HFFc6 (cell line): ENCODE measurements around the gene YY1. TPM values are rescaled to one million over a fixed set of nuclear protein-coding genes. Genes with fewer than 3 reads are reported as not detected.

Experiments used
- DNase-seq: peaks from one replicate; pipeline ENCODE4 v3.0.0-alpha.2; 2018
- H3K27ac Mint-ChIP-seq: 2 replicates; pipeline ENCODE4 v1.8.0; 2020; ENCODE audit warnings: mild to moderate bottlenecking, mixed read lengths
- H3K27me3 Mint-ChIP-seq: 2 replicates; pipeline ENCODE4 v1.8.0; 2021; ENCODE audit warnings: mild to moderate bottlenecking, moderate library complexity, mixed read lengths; ENCODE audit not compliant: insufficient read depth
- H3K36me3 Mint-ChIP-seq: 2 replicates; pipeline ENCODE4 v1.8.0; 2021; ENCODE audit warnings: low read depth, mixed read lengths
- H3K4me1 Mint-ChIP-seq: 2 replicates; pipeline ENCODE4 v1.8.0; 2020; ENCODE audit warnings: low read depth, mixed read lengths
- H3K4me3 Mint-ChIP-seq: 2 replicates; pipeline ENCODE4 v1.8.0; 2020; ENCODE audit warnings: mild to moderate bottlenecking, moderate library complexity, mixed read lengths
- H3K9me3 Mint-ChIP-seq: 2 replicates; pipeline ENCODE4 v1.8.0; 2020; ENCODE audit warnings: mild to moderate bottlenecking, mixed read lengths
- total RNA-seq, 6 experiments: library from RNA; stranded (reverse); fragmentation: NEBNext Ultra II Directional; extraction: Animal tissue kit (Norgen Biotek cat#: 25700); gene quantifications; 2 replicates in 1 of 6; 3 replicates in 5 of 6; pipeline ENCODE4 v1.2.3, GENCODE V29; 2021
- TF ChIP-seq, protein P1 (sequence below): fragments of 200-600 bp; sonication (generic); IDR thresholded peaks from 2 replicates; pipeline ENCODE4 v1.5.0; 2021; ENCODE audit warnings: antibody characterized with exemption, mild to moderate bottlenecking

YY1 gene
- total RNA-seq, 6 experiments from 2014 or later, result 57.0 to 70.8 (median 68.1) TPM

DNA sequence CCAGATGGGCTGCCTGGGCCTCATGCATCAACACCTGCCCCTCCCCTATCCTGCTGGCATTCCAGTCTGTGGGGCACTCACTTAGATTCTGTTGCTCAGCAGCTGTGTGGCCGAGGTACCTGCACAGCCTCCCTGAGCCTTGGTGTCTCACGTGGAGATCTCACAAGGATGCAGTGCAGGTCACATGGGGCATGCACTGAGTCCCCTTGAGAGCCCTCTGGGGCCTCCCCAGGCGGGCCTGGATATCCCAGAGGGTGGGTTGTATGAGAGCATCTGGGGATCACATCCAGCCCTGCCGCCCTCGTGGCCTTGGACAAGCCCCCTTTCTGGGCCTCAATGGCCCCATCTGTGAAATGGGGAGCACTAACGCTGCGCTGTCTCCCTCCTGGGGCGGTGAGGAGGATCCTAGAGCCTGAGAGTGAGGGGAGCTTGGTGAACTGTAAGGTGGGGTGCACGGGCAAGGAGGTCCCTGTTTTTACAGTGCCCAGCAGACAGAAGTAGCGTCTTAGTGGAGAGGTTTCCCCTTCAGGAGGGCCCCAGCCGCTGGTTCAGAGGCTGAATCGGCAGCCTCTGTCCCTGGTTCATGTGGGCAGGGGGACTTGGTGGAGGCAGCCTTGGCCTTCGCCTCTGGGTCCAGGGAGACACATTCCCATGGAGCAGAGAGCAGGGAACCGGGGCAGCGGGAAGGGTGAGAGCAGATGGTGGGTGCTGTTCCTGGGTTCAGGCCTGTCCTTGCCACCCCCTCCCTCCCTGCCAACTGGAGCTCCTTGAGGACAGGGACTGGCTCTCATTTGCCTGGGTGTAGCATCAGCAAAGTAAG is 83.4 kb downstream of the YY1 start:
- Mint-ChIP-seq H3K27ac (no peak overlapping the region), H3K4me3 (no peak overlapping the region), H3K27me3 (peaks cover 14% of the 10 kb centered on the region), H3K9me3 (no peaks in the 10 kb centered on the region), H3K4me1 (no peaks in the 10 kb centered on the region), H3K36me3 (no peaks in the 10 kb centered on the region)
- no peak for DNase-seq
- TF ChIP-seq, protein P1, sequence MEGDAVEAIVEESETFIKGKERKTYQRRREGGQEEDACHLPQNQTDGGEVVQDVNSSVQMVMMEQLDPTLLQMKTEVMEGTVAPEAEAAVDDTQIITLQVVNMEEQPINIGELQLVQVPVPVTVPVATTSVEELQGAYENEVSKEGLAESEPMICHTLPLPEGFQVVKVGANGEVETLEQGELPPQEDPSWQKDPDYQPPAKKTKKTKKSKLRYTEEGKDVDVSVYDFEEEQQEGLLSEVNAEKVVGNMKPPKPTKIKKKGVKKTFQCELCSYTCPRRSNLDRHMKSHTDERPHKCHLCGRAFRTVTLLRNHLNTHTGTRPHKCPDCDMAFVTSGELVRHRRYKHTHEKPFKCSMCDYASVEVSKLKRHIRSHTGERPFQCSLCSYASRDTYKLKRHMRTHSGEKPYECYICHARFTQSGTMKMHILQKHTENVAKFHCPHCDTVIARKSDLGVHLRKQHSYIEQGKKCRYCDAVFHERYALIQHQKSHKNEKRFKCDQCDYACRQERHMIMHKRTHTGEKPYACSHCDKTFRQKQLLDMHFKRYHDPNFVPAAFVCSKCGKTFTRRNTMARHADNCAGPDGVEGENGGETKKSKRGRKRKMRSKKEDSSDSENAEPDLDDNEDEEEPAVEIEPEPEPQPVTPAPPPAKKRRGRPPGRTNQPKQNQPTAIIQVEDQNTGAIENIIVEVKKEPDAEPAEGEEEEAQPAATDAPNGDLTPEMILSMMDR, result no peak

DNA sequence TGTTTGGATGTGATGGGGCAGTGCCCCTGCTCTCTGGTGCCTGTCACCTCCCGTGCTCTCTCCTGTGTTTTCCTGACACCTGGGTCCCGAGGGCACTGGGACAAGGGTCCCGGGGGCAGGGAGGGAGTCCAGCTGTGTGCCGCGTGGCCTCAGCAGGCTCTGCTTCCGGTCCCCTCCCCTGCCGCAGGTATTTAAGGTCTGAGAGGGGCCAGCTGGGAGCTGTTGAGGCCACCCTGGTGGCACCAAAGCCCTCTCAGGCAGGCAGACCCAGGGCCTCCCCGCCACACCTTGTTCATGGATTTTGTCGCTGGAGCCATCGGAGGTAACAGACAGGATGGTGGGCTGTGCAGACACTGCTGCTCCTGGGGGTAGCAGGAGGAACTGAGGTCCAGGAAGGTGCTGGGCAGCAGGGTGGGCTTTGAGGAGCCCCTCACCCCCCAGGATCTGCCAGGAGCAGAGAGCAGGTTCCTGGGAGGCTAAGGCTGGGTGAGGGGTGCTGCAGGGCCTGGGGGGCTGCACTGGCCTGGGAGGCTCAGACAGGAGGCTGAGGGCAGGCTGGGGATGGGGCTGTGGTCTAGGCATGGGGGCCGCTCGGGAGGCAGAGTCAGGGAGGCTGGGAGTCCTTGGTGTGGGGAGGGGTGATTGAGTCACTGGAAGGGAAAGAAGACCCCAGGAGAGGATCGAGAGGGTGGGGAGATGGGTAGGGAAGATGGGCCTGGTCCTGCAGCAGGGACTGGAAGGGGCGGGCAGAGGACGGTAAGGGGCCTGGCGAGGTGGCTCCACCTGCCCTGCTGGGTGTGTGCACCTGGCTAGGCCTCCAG is 84.4 kb downstream of the YY1 start, which contains the start of gene SLC25A47:
Gene SLC25A47 (plus strand): TSS at position 219 of the 821 bp plus-strand sequence. CDS start 76 bp downstream, at position 295.
- DNase-seq, result no peak
- H3K27me3 Mint-ChIP-seq, result peaks cover 14% of the 10 kb centered on the region
- no peaks in the 10 kb centered on the region for H3K36me3 Mint-ChIP-seq
- no peaks in the 10 kb centered on the region for H3K4me1 Mint-ChIP-seq
- TF ChIP-seq, protein P1, result no peak
- no peak within 1 kb of the TSS for H3K4me3 Mint-ChIP-seq
- no peak within 1 kb of the TSS for H3K27ac Mint-ChIP-seq
- H3K9me3 Mint-ChIP-seq, result no peaks in the 10 kb centered on the region

DNA sequence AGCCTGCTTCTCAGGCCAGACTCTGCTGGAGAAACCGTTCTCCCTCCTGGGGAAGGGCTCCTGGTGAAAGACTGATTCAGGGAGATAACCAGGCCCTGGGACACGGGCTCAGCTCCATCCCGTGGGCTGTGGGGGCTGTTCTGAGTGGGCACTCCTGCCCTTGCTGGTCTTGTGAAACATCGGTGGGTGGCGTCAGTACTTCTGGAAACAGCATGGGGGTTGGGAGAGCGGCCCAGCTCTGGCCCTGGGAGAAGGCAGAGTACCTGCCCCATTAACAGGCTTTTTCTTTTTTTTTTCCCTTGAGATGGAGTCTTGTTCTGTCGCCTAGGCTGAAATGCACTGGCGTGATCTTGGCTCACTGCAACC is 85.0 kb downstream of the YY1 start:
- TF ChIP-seq, protein P1, result no peak
- no peaks in the 10 kb centered on the region for H3K9me3 Mint-ChIP-seq
- DNase-seq, result no peak
- H3K27ac Mint-ChIP-seq, result no peak overlapping the region
- H3K36me3 Mint-ChIP-seq, result no peaks in the 10 kb centered on the region
- H3K4me1 Mint-ChIP-seq, result no peaks in the 10 kb centered on the region
- H3K4me3 Mint-ChIP-seq, result no peak overlapping the region
- peaks cover 14% of the 10 kb centered on the region for H3K27me3 Mint-ChIP-seq

DNA sequence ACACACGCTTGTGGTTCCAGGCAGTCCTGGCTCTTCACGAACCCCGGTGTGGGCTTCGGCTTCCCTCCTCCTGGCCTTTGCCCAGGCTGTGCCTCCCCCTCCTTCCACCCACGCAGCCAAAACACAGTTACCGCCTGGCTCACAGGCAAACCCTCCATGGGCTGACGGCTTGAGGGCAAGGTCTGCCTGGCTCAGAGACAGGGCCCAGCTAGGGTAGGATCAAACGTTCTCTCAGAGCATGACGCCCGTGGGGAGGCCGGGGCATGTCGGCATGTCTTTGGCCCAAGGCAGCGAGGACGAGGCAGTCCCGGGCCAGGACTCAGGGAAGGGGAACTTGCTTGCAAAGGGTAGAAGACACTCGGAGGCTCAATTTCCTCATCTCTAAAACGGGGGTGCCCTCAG is 86.3 kb downstream of the YY1 start:
- H3K27me3 Mint-ChIP-seq, result peaks cover 11% of the 10 kb centered on the region
- TF ChIP-seq, protein P1, result no peak
- H3K4me1 Mint-ChIP-seq, result no peaks in the 10 kb centered on the region
- no peak for DNase-seq
- no peaks in the 10 kb centered on the region for H3K9me3 Mint-ChIP-seq
- no peak overlapping the region for H3K27ac Mint-ChIP-seq
- no peaks in the 10 kb centered on the region for H3K36me3 Mint-ChIP-seq
- no peak overlapping the region for H3K4me3 Mint-ChIP-seq

DNA sequence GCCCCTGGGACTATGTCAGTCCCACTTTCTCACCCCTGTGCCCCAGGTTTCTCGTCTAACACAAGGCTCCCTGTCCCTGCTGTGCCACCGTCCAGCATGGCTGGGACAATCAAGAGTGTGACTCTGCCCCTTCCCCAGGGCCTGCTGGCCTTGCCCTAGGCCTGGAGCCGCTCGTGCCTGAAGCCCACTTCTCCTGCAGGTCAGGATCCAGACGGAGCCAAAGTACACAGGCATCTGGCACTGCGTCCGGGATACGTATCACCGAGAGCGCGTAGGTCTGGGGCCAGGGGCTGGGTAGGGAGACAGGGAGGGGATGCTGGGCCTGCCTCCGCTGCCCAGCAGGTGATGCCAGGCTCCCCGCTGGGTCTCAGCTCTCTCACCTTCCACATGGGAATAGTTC is 87.0 kb downstream of the YY1 start:
- H3K4me1 Mint-ChIP-seq, result no peaks in the 10 kb centered on the region
- H3K27me3 Mint-ChIP-seq, result peaks cover 9% of the 10 kb centered on the region
- H3K4me3 Mint-ChIP-seq, result no peak overlapping the region
- DNase-seq, result no peak
- H3K27ac Mint-ChIP-seq, result no peak overlapping the region
- TF ChIP-seq, protein P1, result no peak
- no peaks in the 10 kb centered on the region for H3K36me3 Mint-ChIP-seq
- H3K9me3 Mint-ChIP-seq, result no peaks in the 10 kb centered on the region
